ENCODE results near the gene NAMPT. TPM values are rescaled to one million over a fixed set of nuclear protein-coding genes. Genes with fewer than 3 reads are reported as not detected.
"Not testable (repeated sequence)": the region's sequence is repeated elsewhere in the genome, so short reads cannot be mapped to it uniquely, and the experiment has no call there.

The NAMPT gene
- total RNA-seq, 2 donors from 2014 or later, result 101 to 111 TPM

DNA sequence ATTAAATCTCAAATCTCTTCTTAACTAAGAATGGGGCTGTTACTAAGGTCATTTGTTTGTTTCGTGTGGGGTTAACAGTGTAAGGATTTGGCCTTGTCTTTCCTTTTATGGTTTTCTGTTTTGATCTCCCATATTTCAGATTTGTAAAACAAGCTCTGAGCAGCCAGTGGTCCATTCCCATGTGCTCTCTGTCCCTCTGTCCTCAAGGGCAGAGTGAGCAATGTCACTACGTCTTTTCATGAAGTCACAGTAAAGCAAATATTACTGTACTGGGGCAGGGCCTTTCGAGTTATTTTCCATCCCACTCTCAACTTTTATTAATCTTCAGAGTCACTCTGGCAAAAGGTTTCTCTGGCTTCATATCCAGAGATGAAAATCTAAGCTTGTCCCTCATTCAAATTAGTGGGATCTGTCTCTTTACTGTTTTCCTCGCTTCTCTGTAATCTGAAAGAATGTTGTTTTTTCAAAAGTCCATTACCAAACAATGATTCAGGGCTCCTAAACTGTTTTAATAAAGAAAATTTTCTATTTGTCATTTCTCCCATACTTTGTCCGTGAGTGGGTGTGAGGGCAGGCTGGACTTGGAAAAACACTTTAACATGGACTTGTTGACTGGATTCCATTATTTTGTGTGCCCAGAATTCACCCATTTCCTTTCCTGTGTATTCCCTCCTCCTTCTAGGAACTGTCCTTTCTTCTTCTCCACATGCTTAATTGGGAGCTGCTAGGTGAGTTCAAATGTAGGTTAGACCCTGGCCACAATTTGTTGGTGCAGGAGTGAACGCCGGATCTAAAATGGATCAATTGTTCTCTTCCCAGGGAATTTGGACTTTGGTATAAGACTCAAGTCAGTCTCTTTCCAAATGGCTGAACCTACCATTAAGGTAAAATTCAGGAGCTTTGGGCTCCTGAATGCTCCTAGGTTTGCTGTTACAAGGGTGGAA, 42.1 kb upstream of the NAMPT start:
- no peak overlapping the region for H3K27ac Mint-ChIP-seq
- Histone ChIP-seq H3K9me3 (ENCODE audit: control insufficient read depth, low read length) (no peaks in the 10 kb centered on the region), H3K27ac (ENCODE audit: low read depth, low read length) (no peak overlapping the region), H3K4me3 (ENCODE audit: low read length) (no peak overlapping the region), H3K4me1 (ENCODE audit: control insufficient read depth, insufficient read depth, low read length) (peaks cover 6% of the 10 kb centered on the region), H3K9ac (ENCODE audit: extremely low read depth, low read length, poor library complexity, severe bottlenecking) (no peak overlapping the region), H3K27me3 (ENCODE audit: control insufficient read depth, insufficient read depth, low read length, poor library complexity, severe bottlenecking) (no peaks in the 10 kb centered on the region), H3K36me3 (ENCODE audit: control insufficient read depth, insufficient read depth, low read length) (no peaks in the 10 kb centered on the region)
- H3K4me3 Mint-ChIP-seq, result no peak overlapping the region
- H3K9me3 Mint-ChIP-seq, result peaks cover 4% of the 10 kb centered on the region
- no peaks in the 10 kb centered on the region for H3K27me3 Mint-ChIP-seq (ENCODE audit: insufficient read depth)
- 96 to 100% methylated on average over 4 to 7 of the region's 7 CpGs for WGBS, 2 experiments (ENCODE audit: insufficient coverage in 1 of 2, insufficient read length in 1 of 2)
- H3K36me3 Mint-ChIP-seq (ENCODE audit: low read depth), result no peaks in the 10 kb centered on the region
- H3K4me1 Mint-ChIP-seq, result peaks cover 5% of the 10 kb centered on the region
- no peak for DNase-seq
- TF ChIP-seq, protein P1, sequence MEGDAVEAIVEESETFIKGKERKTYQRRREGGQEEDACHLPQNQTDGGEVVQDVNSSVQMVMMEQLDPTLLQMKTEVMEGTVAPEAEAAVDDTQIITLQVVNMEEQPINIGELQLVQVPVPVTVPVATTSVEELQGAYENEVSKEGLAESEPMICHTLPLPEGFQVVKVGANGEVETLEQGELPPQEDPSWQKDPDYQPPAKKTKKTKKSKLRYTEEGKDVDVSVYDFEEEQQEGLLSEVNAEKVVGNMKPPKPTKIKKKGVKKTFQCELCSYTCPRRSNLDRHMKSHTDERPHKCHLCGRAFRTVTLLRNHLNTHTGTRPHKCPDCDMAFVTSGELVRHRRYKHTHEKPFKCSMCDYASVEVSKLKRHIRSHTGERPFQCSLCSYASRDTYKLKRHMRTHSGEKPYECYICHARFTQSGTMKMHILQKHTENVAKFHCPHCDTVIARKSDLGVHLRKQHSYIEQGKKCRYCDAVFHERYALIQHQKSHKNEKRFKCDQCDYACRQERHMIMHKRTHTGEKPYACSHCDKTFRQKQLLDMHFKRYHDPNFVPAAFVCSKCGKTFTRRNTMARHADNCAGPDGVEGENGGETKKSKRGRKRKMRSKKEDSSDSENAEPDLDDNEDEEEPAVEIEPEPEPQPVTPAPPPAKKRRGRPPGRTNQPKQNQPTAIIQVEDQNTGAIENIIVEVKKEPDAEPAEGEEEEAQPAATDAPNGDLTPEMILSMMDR (conservative IDR thresholded peaks at IDR 0.05), result no peak

DNA sequence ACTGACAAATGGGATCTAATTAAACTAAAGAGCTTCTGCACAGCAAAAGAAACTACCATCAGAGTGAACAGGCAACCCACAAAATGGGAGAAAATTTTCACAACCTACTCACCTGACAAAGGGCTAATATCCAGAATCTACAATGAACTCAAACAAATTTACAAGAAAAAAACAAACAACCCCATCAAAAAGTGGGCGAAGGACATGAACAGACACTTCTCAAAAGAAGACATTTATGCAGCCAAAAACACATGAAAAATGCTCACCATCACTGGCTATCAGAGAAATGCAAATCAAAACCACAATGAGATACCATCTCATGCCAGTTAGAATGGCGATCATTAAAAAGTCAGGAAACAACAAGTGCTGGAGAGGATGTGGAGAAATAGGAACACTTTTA, 39.7 kb upstream of the NAMPT start:
- not testable (repeated sequence) for H3K4me3 ChIP-seq (ENCODE audit: low read length); H3K27ac ChIP-seq (ENCODE audit: low read depth, low read length); H3K9ac ChIP-seq (ENCODE audit: extremely low read depth, low read length, poor library complexity, severe bottlenecking); H3K27me3 Mint-ChIP-seq (ENCODE audit: insufficient read depth); H3K36me3 ChIP-seq (ENCODE audit: control insufficient read depth, insufficient read depth, low read length); DNase-seq; H3K27me3 ChIP-seq (ENCODE audit: control insufficient read depth, insufficient read depth, low read length, poor library complexity, severe bottlenecking); H3K4me1 ChIP-seq (ENCODE audit: control insufficient read depth, insufficient read depth, low read length); H3K27ac Mint-ChIP-seq; H3K4me3 Mint-ChIP-seq; H3K9me3 ChIP-seq (ENCODE audit: control insufficient read depth, low read length); H3K36me3 Mint-ChIP-seq (ENCODE audit: low read depth); H3K4me1 Mint-ChIP-seq
- peaks cover 16% of the 10 kb centered on the region for H3K9me3 Mint-ChIP-seq
- no CpG with 5 or more reads among the region's 2 CpGs for WGBS, 2 experiments (ENCODE audit: insufficient coverage in 1 of 2, insufficient read length in 1 of 2)

DNA sequence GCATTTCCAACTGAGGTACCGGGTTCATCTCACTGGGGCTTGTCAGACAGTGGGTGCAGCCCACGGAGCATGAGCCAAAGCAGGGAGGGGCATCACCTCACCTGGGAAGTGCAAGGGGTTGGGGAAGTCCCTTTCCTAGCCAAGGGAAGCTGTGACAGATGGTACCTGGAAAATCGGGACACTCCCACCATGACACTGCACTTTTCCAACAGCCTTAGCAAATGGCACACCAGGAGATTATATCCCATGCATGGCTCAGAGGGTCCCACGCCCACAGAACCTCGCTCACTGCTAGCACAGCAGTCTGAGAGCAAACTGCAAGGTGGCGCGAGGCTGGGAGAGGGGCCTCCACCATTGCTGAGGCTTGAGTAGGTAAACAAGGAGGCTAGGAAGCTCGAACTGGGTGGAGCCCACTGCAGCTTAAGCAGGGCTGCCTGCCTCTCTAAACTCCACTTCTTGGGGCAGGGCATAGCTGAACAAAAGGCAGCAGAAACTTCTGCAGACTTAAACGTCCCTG, 35.5 kb upstream of the NAMPT start:
- H3K4me1 Mint-ChIP-seq; H3K4me3 ChIP-seq (ENCODE audit: low read length); H3K4me1 ChIP-seq (ENCODE audit: control insufficient read depth, insufficient read depth, low read length); H3K9ac ChIP-seq (ENCODE audit: extremely low read depth, low read length, poor library complexity, severe bottlenecking); H3K27me3 ChIP-seq (ENCODE audit: control insufficient read depth, insufficient read depth, low read length, poor library complexity, severe bottlenecking); H3K4me3 Mint-ChIP-seq; H3K27ac ChIP-seq (ENCODE audit: low read depth, low read length); H3K36me3 Mint-ChIP-seq (ENCODE audit: low read depth); H3K27ac Mint-ChIP-seq; H3K36me3 ChIP-seq (ENCODE audit: control insufficient read depth, insufficient read depth, low read length); H3K27me3 Mint-ChIP-seq (ENCODE audit: insufficient read depth); DNase-seq: not testable (repeated sequence)
- peaks cover 31% of the 10 kb centered on the region for H3K9me3 Mint-ChIP-seq
- 84 to 93% methylated on average over 2 to 9 of the region's 9 CpGs for WGBS, 2 experiments (ENCODE audit: insufficient coverage in 1 of 2, insufficient read length in 1 of 2)
- peaks cover 19% of the 10 kb centered on the region for H3K9me3 ChIP-seq (ENCODE audit: control insufficient read depth, low read length)

DNA sequence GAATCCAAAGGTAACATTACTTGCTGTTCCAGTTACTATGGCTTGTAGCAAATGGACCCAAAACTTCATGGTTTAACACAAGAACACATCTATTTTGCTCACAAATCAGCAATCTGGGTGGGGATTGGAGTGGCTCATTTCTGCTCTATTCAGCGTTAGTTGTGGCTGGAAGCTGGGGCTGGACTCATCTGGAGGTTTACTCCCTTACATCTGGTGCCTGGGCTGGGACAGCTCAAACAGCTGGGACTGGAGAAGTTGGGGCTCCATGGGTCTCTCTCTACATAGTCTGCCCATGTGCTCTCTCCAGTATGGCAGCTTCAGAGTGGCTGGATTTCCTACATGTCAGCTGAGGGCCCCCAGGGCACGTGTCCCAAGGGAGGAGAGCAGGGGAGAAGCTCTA, 33.7 kb upstream of the NAMPT start:
- Mint-ChIP-seq H3K4me3 (no peak overlapping the region), H3K4me1 (no peaks in the 10 kb centered on the region), H3K27ac (no peak overlapping the region), H3K27me3 (ENCODE audit: insufficient read depth) (no peaks in the 10 kb centered on the region), H3K9me3 (peaks cover 28% of the 10 kb centered on the region), H3K36me3 (ENCODE audit: low read depth) (no peaks in the 10 kb centered on the region)
- Histone ChIP-seq H3K4me1 (ENCODE audit: control insufficient read depth, insufficient read depth, low read length) (no peaks in the 10 kb centered on the region), H3K9me3 (ENCODE audit: control insufficient read depth, low read length) (peaks cover 19% of the 10 kb centered on the region), H3K36me3 (ENCODE audit: control insufficient read depth, insufficient read depth, low read length) (no peaks in the 10 kb centered on the region), H3K27ac (ENCODE audit: low read depth, low read length) (no peak overlapping the region), H3K4me3 (ENCODE audit: low read length) (no peak overlapping the region), H3K9ac (ENCODE audit: extremely low read depth, low read length, poor library complexity, severe bottlenecking) (no peak overlapping the region), H3K27me3 (ENCODE audit: control insufficient read depth, insufficient read depth, low read length, poor library complexity, severe bottlenecking) (no peaks in the 10 kb centered on the region)
- WGBS, 2 experiments (ENCODE audit: insufficient coverage in 1 of 2, insufficient read length in 1 of 2), result 85 to 100% methylated on average over 1 to 2 of the region's 2 CpGs
- TF ChIP-seq, protein P1 (conservative IDR thresholded peaks at IDR 0.05), result no peak
- DNase-seq, result no peak

All from endodermal cell (in vitro differentiated cells).